Measurements from ENCODE around the gene FLT1. TPM values are rescaled to one million over a fixed set of nuclear protein-coding genes. Genes with fewer than 3 reads are reported as not detected.

FLT1 gene
- polyA plus RNA-seq, 10 donors, result 12.6 to 21.4 (median 16.7) TPM

GRCh38 chr13:28528388-28528787, 33.5 kb upstream of the FLT1 start:
- no peak for DNase-seq

- peak in 1 of 3 donors; percentile 21 for DNase-seq
Observed at GRCh38 chr13:28527629-28528028, 32.7 kb upstream of the FLT1 start.

- DNase-seq, result no peak
Observed at GRCh38 chr13:28526876-28527275, 31.9 kb upstream of the FLT1 start.

- DNase-seq, result no peak
Observed at GRCh38 chr13:28522871-28523270, 27.9 kb upstream of the FLT1 start.

GRCh38 chr13:28513745-28514144, 18.8 kb upstream of the FLT1 start:
- no peak for DNase-seq

- no peak for DNase-seq
Observed at GRCh38 chr13:28510542-28510941, 15.6 kb upstream of the FLT1 start.

- no peak for DNase-seq
Observed at GRCh38 chr13:28510066-28510465, 15.1 kb upstream of the FLT1 start.

- no peak for DNase-seq
Observed at GRCh38 chr13:28505543-28506135, 10.7 kb upstream of the FLT1 start.

- no peak for DNase-seq
Observed at GRCh38 chr13:28503182-28503967, 8.4 kb upstream of the FLT1 start.

GRCh38 chr13:28501547-28501946, 6.6 kb upstream of the FLT1 start:
- no peak for DNase-seq

- DNase-seq, result no peak
Observed at GRCh38 chr13:28499609-28500008, 4.7 kb upstream of the FLT1 start.

- no peak for DNase-seq
Observed at GRCh38 chr13:28498481-28499115, 3.7 kb upstream of the FLT1 start.

- DNase-seq, result no peak
Observed at GRCh38 chr13:28497143-28497876, 2.4 kb upstream of the FLT1 start.

GRCh38 chr13:28496188-28496564, 1.2 kb upstream of the FLT1 start:
- DNase-seq, result no peak

- DNase-seq, result peak in 1 of 3 donors; percentile 71
Observed at GRCh38 chr13:28495538-28496187, 735 bp upstream of the FLT1 start.

- no peak for DNase-seq
Observed at GRCh38 chr13:28494504-28494777, 487 bp downstream of the FLT1 start.

GRCh38 chr13:28493740-28494503, 1.0 kb downstream of the FLT1 start:
- DNase-seq, result peak in 1 of 3 donors; percentile 56

GRCh38 chr13:28492569-28493367, 2.2 kb downstream of the FLT1 start:
- peak in 1 of 3 donors; percentile 34 for DNase-seq

GRCh38 chr13:28490061-28490460, 4.9 kb downstream of the FLT1 start:
- peak in 1 of 3 donors; percentile 22 for DNase-seq

- peak in 2 of 3 donors; percentile 23 to 45 for DNase-seq
Observed at GRCh38 chr13:28489524-28489931, 5.4 kb downstream of the FLT1 start.
